GM23338 (cell line): ENCODE results near the gene DUSP6.

Source experiments
- CREB1 ChIP-seq: fragments of 250-450 bp; sonication (Bioruptor Pico); IDR thresholded peaks from 2 replicates; pipeline ENCODE4 v1.5.0; 2020; ENCODE audit warnings: low read depth, mild to moderate bottlenecking, moderate library complexity
- CTCF ChIP-seq, 2 experiments: fragments of 200-600 bp in 1 of 2; sonication (generic) in 1 of 2; conservative IDR thresholded peaks; 2 replicates each; pipeline versions ENCODE4 v1.5.1 to v1.6.1; 2016 to 2017; ENCODE audit warnings: antibody characterized with exemption in 2 of 2, low read depth in 2 of 2, mild to moderate bottlenecking in 2 of 2, moderate library complexity in 1 of 2
- ETS1 ChIP-seq: IDR thresholded peaks from 2 replicates; pipeline ENCODE4 v1.6.1; 2016; ENCODE audit warnings: antibody characterized with exemption
- EZH2 ChIP-seq: fragments of 200-600 bp; sonication (generic); IDR thresholded peaks from one replicate; pipeline ENCODE4 v1.8.0; 2017; ENCODE audit warnings: antibody characterized with exemption, mild to moderate bottlenecking, low read depth; ENCODE audit not compliant: unreplicated experiment
- EZH2phosphoT487 ChIP-seq: fragments of 200-600 bp; sonication (generic); IDR thresholded peaks from one replicate; pipeline ENCODE4 v1.8.1; 2018; ENCODE audit warnings: antibody characterized with exemption; ENCODE audit not compliant: unreplicated experiment
- JUNB ChIP-seq: IDR thresholded peaks from one replicate; pipeline ENCODE4 v1.6.1; 2016; ENCODE audit warnings: antibody characterized with exemption; ENCODE audit not compliant: unreplicated experiment
- NANOG ChIP-seq: IDR thresholded peaks from 2 replicates; pipeline ENCODE4 v1.6.1; 2016; ENCODE audit warnings: antibody characterized with exemption, borderline replicate concordance
- POLR2AphosphoS5 ChIP-seq: IDR thresholded peaks from 2 replicates; pipeline ENCODE4 v1.6.1; 2016; ENCODE audit warnings: antibody characterized with exemption, low read depth
- REST ChIP-seq: IDR thresholded peaks from one replicate; pipeline ENCODE4 v1.6.1; 2018; ENCODE audit warnings: antibody characterized with exemption; ENCODE audit not compliant: unreplicated experiment
- STAT1 ChIP-seq: IDR thresholded peaks from one replicate; pipeline ENCODE4 v1.6.1; 2016; ENCODE audit warnings: antibody characterized with exemption; ENCODE audit not compliant: unreplicated experiment
- ZNF114 ChIP-seq: fragments of 250-450 bp; sonication (Bioruptor Pico); IDR thresholded peaks from 2 replicates; pipeline ENCODE4 v1.5.0; 2020; ENCODE audit warnings: mild to moderate bottlenecking, moderate library complexity
- ZNF331 ChIP-seq: fragments of 250-450 bp; sonication (Bioruptor Pico); IDR thresholded peaks from 2 replicates; pipeline ENCODE4 v1.5.0; 2020; ENCODE audit warnings: low read depth, mild to moderate bottlenecking, moderate library complexity
- ZNF462 ChIP-seq: fragments of 250-450 bp; sonication (Bioruptor Pico); IDR thresholded peaks from 2 replicates; pipeline ENCODE4 v1.5.0; 2020; ENCODE audit warnings: mild to moderate bottlenecking, moderate library complexity

GRCh38 chr12:89350260-89350629, 2.1 kb downstream of the DUSP6 start:
- TF ChIP-seq CTCF (conservative IDR thresholded peaks at IDR 0.05; ENCODE audit: low read depth in 2 of 2) = no peak
- no peak for TF ChIP-seq EZH2
- TF ChIP-seq EZH2phosphoT487 = no peak
- no peak for TF ChIP-seq ZNF114 (CRISPR knock-in tag)
- peak; percentile 38; the same call in 1 of the 2 replicates for TF ChIP-seq POLR2AphosphoS5
- no peak for TF ChIP-seq REST
- no peak for TF ChIP-seq CREB1
- TF ChIP-seq JUNB = no peak
- TF ChIP-seq NANOG = peak; percentile 94
- no peak for TF ChIP-seq ZNF331 (CRISPR knock-in tag)
- TF ChIP-seq STAT1 = no peak
- peak; percentile 35 for TF ChIP-seq ETS1
- TF ChIP-seq ZNF462 (CRISPR knock-in tag) = no peak
